SK-N-SH treated with all-trans-retinoic acid at 6 μM for 48 hours (cell line): ENCODE results near the gene TEX2.
A peak's percentile ranks its signal among the peaks of the same experiment; 100 is the strongest.
"Not testable (repeated sequence)": the region's sequence is repeated elsewhere in the genome, so short reads cannot be mapped to it uniquely, and the experiment has no call there.

Source experiments
- ATAC-seq: fragments of 200-7000 bp; cut with Tn5 transposase; 3 replicates; pipeline ENCODE4 v1.9.1; 2020; ENCODE audit warnings: mild to moderate bottlenecking, moderate library complexity
- ARNTL ChIP-seq: fragments of 450-650 bp; formaldehyde crosslinking; IDR thresholded peaks from 2 replicates; pipeline ENCODE4 v1.5.0; 2020; ENCODE audit warnings: low read depth, mild to moderate bottlenecking, moderate library complexity, borderline replicate concordance
- BACH2 ChIP-seq: fragments of 250-450 bp; sonication (Bioruptor Pico); IDR thresholded peaks from 2 replicates; pipeline ENCODE4 v1.9.0; 2021; ENCODE audit warnings: mild to moderate bottlenecking, borderline replicate concordance
- CREB5 ChIP-seq: fragments of 250-450 bp; sonication (Bioruptor Pico); IDR thresholded peaks from 2 replicates; pipeline ENCODE4 v1.5.1; 2020; ENCODE audit warnings: low read depth, mild to moderate bottlenecking, moderate library complexity
- CSDC2 ChIP-seq: fragments of 250-450 bp; sonication (Bioruptor Pico); IDR thresholded peaks from 2 replicates; pipeline ENCODE4 v1.5.0; 2020; ENCODE audit warnings: mild to moderate bottlenecking, moderate library complexity
- CSRNP3 ChIP-seq: fragments of 250-450 bp; sonication (Bioruptor Pico); IDR thresholded peaks from 2 replicates; pipeline ENCODE4 v1.5.1; 2021; ENCODE audit warnings: mild to moderate bottlenecking, moderate library complexity
- ESRRG ChIP-seq: fragments of 250-450 bp; sonication (Bioruptor Pico); IDR thresholded peaks from 2 replicates; pipeline ENCODE4 v1.6.1; 2021; ENCODE audit warnings: mild to moderate bottlenecking
- GLIS3 ChIP-seq: fragments of 250-450 bp; sonication (Bioruptor Pico); IDR thresholded peaks from 2 replicates; pipeline ENCODE4 v1.5.0; 2020; ENCODE audit warnings: mild to moderate bottlenecking, moderate library complexity
- OSR1 ChIP-seq: fragments of 250-450 bp; sonication (Bioruptor Pico); IDR thresholded peaks from 2 replicates; pipeline ENCODE4 v1.8.0; 2022; ENCODE audit warnings: moderate library complexity, mild to moderate bottlenecking, inconsistent platforms
- PATZ1 ChIP-seq: fragments of 250-450 bp; sonication (Bioruptor Pico); IDR thresholded peaks from 2 replicates; pipeline ENCODE4 v1.8.0; 2020; ENCODE audit warnings: mild to moderate bottlenecking, moderate library complexity, borderline replicate concordance
- POU6F1 ChIP-seq: fragments of 250-450 bp; sonication (Bioruptor Pico); IDR thresholded peaks from 2 replicates; pipeline ENCODE4 v1.8.0; 2021; ENCODE audit warnings: low read depth, mild to moderate bottlenecking, moderate library complexity, borderline replicate concordance
- PPARA ChIP-seq: fragments of 250-450 bp; sonication (Bioruptor Pico); IDR thresholded peaks from 2 replicates; pipeline ENCODE4 v1.5.0; 2020; ENCODE audit warnings: mild to moderate bottlenecking, borderline replicate concordance
- RARB ChIP-seq: fragments of 250-450 bp; sonication (Bioruptor Pico); IDR thresholded peaks from 2 replicates; pipeline ENCODE4 v1.8.0; 2021; ENCODE audit warnings: mild to moderate bottlenecking, moderate library complexity
- SNAI2 ChIP-seq: fragments of 250-450 bp; sonication (Bioruptor Pico); IDR thresholded peaks from 2 replicates; pipeline ENCODE4 v1.5.0; 2020; ENCODE audit warnings: mild to moderate bottlenecking, moderate library complexity
- TCF4 ChIP-seq: fragments of 250-450 bp; sonication (Bioruptor Pico); IDR thresholded peaks from 2 replicates; pipeline ENCODE4 v1.8.0; 2021; ENCODE audit warnings: mild to moderate bottlenecking, moderate library complexity, borderline replicate concordance
- TOX ChIP-seq: fragments of 250-450 bp; sonication (Bioruptor Pico); IDR thresholded peaks from 2 replicates; pipeline ENCODE4 v1.8.0; 2021; ENCODE audit warnings: mild to moderate bottlenecking, moderate library complexity, borderline replicate concordance
- TSHZ2 ChIP-seq: fragments of 250-450 bp; sonication (Bioruptor Pico); IDR thresholded peaks from 2 replicates; pipeline ENCODE4 v1.5.0; 2020; ENCODE audit warnings: mild to moderate bottlenecking, moderate library complexity
- ZC3H10 ChIP-seq: fragments of 250-450 bp; sonication (Bioruptor Pico); IDR thresholded peaks from 2 replicates; pipeline ENCODE4 v1.5.1; 2021; ENCODE audit warnings: mild to moderate bottlenecking, moderate library complexity
- ZFP3 ChIP-seq: fragments of 250-450 bp; sonication (Bioruptor Pico); IDR thresholded peaks from 2 replicates; pipeline ENCODE4 v1.5.0; 2020; ENCODE audit warnings: mild to moderate bottlenecking, moderate library complexity
- ZFP30 ChIP-seq: fragments of 450-650 bp; formaldehyde crosslinking; IDR thresholded peaks from 2 replicates; pipeline ENCODE4 v1.5.0; 2022; ENCODE audit warnings: mild to moderate bottlenecking, moderate library complexity
- ZNF565 ChIP-seq: fragments of 450-650 bp; formaldehyde crosslinking; conservative IDR thresholded peaks from 2 replicates; pipeline ENCODE4 v1.5.0; 2020; ENCODE audit warnings: low read depth, mild to moderate bottlenecking, moderate library complexity
- ZNF70 ChIP-seq: fragments of 450-650 bp; formaldehyde crosslinking; IDR thresholded peaks from 2 replicates; pipeline ENCODE4 v1.5.0; 2020; ENCODE audit warnings: mild to moderate bottlenecking, moderate library complexity
- ZNF8 ChIP-seq: fragments of 450-650 bp; formaldehyde crosslinking; IDR thresholded peaks from 2 replicates; pipeline ENCODE4 v1.5.0; 2020; ENCODE audit warnings: mild to moderate bottlenecking, moderate library complexity

Gene TEX2

GRCh38 chr17:64212122-64212521, 50.9 kb downstream of the TEX2 start:
- no peak for TF ChIP-seq ZFP30 (CRISPR knock-in tag)
- no peak for TF ChIP-seq ZNF70 (CRISPR knock-in tag)
- TF ChIP-seq GLIS3 (CRISPR knock-in tag), result no peak
- no peak for TF ChIP-seq ZC3H10 (CRISPR knock-in tag)
- no peak for TF ChIP-seq ESRRG (CRISPR knock-in tag)
- peak; percentile 34 for ATAC-seq

GRCh38 chr17:64209983-64210382, 53.1 kb downstream of the TEX2 start:
- ATAC-seq, result no peak
- TF ChIP-seq ZFP30 (CRISPR knock-in tag) (no peak), TOX (CRISPR knock-in tag) (no peak), ZNF8 (CRISPR knock-in tag) (no peak), CSRNP3 (CRISPR knock-in tag) (no peak), CREB5 (CRISPR knock-in tag) (no peak), ZNF565 (no peak), PATZ1 (CRISPR knock-in tag) (no peak), TSHZ2 (CRISPR knock-in tag) (no peak), TCF4 (no peak), ZC3H10 (CRISPR knock-in tag) (no peak), SNAI2 (CRISPR knock-in tag) (no peak), ESRRG (CRISPR knock-in tag) (no peak), CSDC2 (CRISPR knock-in tag) (no peak), PPARA (no peak), ARNTL (CRISPR knock-in tag) (no peak), RARB (no peak), BACH2 (CRISPR knock-in tag) (no peak), POU6F1 (CRISPR knock-in tag) (no peak), GLIS3 (CRISPR knock-in tag) (no peak)
- TF ChIP-seq, all 23 proteins: peak for 0

- TF ChIP-seq SNAI2 (CRISPR knock-in tag) (no peak), ARNTL (CRISPR knock-in tag) (no peak), ZNF8 (CRISPR knock-in tag) (no peak), ZNF70 (CRISPR knock-in tag) (no peak), CSRNP3 (CRISPR knock-in tag) (no peak), OSR1 (CRISPR knock-in tag) (no peak), RARB (no peak), ESRRG (CRISPR knock-in tag) (no peak), ZNF565 (no peak), PATZ1 (CRISPR knock-in tag) (no peak), ZFP3 (CRISPR knock-in tag) (no peak)
- TF ChIP-seq, all 23 proteins: peak for 0
- ATAC-seq, result no peak
Observed at GRCh38 chr17:64209356-64209941, 53.6 kb downstream of the TEX2 start.

- ATAC-seq, result not testable (repeated sequence)
Observed at GRCh38 chr17:64208656-64209055, 54.4 kb downstream of the TEX2 start.
